Measurements from ENCODE around the gene ABHD10.

ABHD10 gene

DNA sequence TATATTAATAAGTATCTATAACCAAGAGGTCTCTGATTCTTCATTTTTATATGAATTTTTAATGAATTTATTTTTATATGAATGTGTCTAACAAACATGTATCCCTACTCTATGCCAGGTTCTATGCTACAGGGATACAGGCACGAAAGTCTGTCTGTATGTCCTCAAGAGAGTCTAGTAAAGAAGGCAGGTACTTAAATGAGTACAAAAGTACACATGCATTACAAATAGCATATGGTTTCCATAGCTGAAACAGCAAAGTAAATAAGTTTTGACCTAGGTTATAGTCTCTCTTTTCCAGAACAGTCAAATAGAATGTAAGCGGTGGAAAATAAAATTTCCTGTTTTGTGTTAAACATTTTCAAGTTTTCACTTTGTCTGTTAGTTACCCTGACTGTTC is 13.3 kb upstream of the ABHD10 start:
- no peak for DNase-seq (ENCODE audit: low spot score)

DNA sequence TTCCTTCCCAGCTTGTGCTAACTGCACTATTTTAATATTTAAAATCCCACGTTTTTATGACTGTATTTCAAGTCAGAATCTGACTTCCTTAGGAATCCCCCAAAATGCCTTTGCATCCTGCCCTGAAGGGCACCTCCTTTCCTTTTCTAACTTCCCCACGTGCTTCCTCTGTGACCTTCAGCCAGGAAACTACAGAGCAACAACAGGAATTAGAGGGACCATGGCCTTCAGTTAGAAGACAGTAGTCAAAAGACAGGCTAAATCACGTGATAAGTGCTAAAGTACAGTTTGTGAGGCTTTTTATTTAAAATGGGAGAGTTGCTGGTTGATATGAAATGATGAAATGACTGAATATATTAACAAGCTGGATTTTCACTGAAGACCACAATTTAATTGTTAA is 11.8 kb upstream of the ABHD10 start:
- DNase-seq (ENCODE audit: low spot score), result no peak

DNA sequence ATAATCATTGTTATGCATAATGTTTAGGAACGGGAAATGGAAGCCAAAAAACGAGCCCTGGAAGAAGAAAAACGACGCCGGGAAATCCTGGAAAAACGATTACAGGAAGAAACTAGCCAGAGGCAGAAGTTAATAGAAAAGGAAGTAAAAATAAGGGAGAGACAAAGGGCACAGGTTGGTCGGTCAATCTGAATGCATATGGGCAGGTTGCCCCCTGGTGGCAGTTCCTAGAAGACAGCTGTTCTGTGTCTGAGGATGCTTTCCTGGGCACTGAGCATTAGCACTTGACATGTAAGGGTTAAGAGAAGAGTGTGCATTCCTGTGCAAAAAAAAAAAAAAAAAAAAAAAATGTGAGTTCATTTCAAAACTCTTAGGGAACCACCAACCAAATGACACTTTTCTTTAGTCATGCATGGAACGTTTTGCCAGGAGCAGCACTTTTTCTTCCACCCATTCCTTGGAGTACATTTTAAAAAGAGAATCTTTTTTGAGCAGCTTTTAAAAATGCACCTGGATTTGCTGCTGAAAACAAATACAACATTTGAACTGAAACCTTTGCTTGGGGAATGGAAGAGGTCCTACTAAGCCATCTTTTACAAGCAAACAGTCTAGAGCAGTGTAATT is 11.1 kb upstream of the ABHD10 start:
- peak; percentile 83 for DNase-seq (ENCODE audit: low spot score)

DNA sequence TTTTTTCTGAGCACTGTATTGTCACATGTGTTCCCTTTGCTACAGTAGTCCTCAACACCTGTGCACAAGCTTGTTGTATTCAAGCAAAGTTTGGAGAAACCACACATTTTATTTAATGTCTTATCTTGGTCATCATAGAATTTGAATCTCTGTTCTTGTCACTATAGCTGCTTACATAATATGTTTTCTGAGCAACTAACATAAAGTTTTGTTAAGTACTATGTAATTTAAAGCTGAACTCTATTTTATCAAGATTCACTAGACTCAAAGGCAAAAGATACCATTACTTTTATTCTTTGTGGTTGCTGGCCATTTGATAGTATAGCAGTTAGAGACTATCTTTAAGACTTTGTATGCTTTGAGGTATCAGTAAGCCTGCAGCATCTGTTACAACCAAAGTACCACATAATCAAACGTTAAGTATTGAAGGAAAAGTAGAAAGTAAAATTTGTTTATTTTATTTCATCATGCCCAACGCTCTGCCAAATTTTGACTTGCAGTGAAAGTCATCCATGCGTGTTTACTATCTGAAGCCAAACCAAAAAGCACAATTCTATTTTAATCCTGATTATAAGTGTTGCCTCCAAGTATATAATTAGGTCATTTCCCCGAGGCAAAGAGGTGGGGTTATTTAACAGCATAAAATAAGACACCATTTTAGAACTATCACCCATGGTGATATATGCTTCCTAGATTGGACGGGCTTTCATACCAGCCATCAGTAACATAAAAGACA is 10.3 kb upstream of the ABHD10 start:
- no peak for DNase-seq (ENCODE audit: low spot score)

DNA sequence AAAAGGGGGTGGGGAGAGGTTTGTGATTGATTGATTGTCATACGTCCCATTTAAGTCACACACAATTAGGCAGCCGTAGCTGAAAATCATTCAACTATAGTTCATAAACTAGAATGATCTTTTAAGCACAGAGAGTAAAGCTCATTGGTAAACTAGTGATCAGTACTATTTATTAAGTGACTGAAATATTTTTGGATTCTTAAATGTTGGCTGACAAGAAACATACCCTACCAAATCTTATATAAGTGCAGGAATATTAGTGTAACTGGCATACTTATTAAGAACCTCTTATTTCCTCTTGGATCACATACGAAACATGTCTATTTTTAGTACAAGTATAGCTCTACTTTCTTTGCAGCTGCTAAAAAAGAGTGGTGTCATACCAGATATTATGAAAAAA is 8.4 kb upstream of the ABHD10 start:
- DNase-seq (ENCODE audit: low spot score), result no peak

DNA sequence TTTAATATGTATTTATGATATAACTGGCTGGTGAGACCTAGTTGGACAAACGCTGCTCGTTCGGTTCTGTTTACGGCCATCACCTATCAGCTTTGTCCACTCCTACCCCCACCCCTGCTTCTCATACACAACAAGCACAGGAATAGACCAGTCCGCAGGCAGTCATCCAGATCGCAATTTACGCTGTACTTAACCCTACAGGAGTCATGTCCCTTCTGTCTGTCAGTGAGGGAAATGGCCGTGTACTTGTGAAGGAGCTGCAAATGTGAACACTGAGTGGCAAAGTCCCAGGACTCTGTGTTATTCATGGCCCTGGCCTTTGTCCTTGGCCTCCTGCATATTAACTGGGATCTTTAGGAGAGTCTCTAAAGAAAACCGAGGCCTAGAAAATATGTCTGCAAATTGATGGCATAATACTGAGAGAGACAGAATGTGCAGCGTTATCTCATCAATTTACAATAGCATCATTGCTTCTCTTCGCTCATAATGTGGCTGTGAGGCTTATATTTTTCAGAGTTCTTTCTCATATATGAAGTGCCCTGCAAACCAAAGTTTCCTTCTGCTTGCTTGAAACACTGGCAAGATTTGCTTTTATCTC is 7.2 kb upstream of the ABHD10 start:
- DNase-seq (ENCODE audit: low spot score), result no peak

DNA sequence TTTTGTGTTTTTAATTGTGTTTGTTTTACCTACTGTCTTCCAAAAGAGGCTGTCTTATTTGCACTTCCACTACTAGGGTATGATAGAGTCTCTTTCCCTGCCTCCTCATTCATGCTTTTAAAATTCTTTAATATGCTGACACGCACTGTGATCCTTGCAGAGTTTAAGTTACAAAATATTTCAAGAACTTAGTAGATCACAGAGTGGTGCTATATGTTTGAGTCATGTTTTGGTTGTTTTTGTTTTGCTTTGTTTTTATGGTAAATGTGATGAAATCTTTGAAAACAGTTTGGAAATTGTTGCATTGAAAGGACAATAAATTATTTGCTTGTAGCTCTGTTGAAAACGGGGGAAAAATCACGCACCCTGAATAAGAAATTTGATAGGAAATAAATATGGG is 5.9 kb upstream of the ABHD10 start:
- no peak for DNase-seq (ENCODE audit: low spot score)

DNA sequence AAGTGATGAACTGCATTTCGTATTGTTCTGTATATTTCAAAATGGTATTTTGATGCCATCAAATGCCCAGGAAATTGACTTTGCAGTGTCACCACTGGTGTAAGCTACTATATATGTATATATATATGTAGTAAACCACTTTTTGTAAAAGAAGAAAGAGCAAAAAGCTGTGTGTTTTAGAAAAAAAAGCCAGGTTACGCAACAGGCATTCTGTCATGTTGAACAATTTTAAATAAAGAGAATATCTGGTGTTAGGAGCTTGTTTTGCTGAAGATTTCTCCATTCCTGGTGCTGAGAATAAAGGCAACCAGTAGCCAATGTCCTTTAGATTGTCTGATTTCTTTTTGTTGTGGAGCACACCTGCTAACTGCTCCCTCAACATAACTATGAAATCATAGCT is 3.7 kb upstream of the ABHD10 start:
- no peak for DNase-seq (ENCODE audit: low spot score)

DNA sequence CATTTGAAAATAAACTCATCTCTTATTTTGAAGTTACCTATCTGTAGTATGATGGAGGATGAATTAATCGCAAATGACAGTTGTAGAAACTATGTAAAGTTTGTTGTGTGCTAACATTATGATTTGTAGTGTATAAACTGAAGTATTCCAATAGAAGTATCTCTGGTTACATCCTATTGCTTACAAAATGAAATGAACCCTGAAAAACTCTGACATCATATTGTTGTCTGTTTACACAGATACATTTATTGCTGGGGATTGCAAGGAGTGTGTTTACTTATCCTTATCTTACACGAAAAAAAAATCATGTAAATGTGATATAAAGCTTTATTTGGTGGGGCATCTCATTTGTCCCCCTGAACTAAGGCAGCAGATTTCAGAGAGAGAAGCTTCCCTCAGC is 2.6 kb upstream of the ABHD10 start:
- DNase-seq (ENCODE audit: low spot score), result no peak

DNA sequence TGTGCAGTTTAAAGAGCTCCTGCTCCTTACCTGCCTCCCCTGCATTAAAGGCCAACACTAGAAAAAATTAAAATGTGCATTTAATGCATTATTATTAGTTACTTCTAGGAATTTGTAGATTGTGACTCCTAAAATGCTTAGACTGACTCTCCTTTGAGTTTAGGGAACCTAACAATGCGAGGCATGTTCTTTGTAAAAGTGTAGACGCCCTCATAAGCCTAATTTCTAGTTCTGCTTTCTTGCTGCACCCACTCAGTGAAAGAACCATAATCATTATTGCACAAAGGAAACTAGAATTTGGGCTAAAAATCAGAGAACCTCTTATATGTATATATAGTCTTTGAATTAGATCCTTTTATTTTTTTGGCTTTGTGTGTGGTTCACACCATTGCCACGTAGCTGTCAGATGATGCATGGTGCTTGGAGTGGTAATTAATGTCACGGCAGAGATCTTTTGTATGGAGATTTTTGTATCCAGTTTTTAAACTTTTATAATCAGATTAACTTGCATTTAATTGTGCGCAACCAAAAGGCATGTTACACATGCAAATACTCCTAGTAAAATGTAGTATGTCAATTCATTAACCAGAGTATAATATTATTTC is 710 bp downstream of the ABHD10 start:
- peak; percentile 13 for DNase-seq (ENCODE audit: low spot score)

DNA sequence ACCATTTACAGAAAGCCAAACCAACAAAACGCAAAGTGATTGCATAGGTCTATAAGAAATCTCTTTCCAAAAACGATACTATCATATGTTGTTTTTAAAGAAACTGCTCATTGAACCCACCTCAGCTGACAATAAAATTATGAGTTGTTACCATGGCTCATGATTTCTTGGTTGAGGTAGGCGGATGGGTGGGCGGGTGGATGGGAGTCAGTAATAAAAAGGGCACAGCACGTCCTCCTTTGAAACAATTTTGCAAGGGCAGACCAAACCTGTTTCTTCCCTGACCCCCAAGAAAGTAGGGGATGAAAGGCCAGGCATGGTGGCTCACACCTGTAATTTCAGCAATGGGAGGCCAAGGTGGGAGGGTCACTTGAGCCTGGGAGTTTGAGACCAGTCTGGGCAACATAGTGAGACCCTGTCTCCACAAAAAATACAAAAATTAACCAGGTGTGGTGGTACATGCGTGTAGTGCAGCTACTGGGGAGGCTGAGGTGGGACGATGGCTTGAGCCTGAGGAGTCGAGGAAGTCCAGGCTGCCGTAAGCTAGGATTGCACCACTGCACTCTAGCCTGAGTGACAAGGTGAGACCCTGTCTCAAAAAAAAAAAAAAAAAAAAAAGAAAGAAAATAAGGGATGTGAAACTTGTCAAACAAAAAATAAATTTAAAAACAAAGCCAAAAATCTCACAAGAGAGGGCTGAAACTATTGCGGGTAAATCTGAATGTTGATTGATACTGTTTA is 2.1 kb downstream of the ABHD10 start:
- DNase-seq (ENCODE audit: low spot score), result no peak

DNA sequence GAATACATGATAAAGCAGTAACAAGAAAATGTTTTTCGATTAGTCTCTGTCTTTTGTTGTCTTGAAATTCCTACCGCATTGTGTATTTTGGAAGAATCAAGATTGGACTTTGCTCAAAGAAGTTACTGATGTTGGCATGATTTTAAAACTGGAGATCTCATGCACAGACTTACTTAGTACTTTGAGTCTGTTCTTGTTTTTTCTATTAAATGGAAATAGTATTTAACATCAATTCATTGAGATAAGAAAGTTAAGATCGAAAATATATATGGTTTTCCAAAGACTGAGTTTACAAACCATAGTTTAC is 2.6 kb downstream of the ABHD10 start:
- no peak for DNase-seq (ENCODE audit: low spot score)

DNA sequence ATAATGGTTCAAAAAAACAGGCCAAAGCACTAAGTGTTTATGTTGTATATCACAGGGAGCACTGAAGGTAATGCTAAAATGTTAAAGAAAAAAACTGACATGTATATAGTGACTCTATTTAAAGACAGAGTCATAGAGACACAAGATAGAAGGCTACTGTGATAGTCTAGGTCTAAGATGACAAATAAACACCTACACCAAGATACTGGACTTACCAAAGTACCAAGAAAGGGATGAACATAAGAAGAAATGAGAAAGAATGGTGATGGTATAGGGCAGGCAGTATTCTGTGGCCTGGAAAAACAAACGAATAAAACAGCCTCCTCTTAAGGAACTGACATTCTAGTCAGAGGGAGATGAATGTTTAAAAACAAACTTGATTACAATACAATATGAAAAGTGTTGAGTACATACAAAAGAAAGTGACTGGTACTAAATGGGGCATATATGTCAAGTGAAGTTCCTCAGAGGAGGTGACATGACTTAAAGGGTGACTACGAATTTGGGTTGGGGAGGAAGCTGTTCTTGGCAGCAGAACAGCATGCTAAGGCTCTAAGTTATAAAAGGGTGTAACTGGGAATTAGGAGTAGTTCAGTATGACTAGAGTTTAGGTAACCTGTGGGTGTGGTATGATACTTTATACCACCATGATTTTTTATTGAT is 5.9 kb downstream of the ABHD10 start:
- DNase-seq (ENCODE audit: low spot score), result no peak

DNA sequence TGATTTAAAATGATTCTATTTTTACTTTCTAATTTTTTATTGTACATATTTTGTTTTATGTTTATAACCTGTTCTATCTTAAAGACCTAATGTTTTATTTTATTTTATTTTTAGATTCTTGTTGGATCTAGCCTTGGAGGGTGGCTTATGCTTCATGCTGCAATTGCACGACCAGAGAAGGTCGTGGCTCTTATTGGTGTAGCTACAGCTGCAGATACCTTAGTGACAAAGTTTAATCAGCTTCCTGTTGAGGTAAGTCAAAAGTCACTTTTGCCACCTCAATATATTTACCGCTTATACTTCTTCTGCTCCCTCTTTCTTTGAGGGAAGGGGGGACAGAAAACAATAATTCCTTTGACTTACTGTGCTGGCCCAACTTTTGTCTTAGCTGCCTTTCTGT is 8.0 kb downstream of the ABHD10 start:
- DNase-seq (ENCODE audit: low spot score), result no peak

DNA sequence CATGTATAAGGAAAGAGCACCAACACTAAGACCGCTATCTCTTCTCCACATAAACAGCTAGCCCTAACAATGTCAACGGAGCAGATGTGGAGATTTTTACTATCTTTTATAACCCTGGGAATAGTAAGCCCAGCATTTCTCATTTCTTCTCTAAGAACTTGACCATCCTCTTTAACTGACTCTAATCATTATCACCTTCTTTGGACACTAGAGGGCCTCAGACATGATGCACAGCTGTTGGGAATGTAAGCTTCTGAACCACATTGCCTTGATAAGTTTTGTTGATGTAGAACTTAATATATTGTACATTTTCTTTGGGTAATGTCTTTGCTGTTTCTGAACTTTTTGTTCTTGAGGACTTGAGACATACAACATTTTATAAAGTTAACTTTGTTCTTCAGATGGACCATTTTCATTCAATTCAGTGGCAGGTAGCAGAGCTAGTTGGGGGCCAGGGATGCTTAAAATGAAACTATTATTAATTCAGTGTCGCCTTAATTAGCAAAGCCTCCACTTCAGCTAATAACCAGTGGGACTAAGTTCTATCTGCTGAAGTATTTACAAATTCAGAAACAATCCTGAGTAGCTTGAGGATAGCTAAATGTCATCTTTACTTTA is 10.3 kb downstream of the ABHD10 start:
- DNase-seq (ENCODE audit: low spot score), result peak; percentile 56

DNA sequence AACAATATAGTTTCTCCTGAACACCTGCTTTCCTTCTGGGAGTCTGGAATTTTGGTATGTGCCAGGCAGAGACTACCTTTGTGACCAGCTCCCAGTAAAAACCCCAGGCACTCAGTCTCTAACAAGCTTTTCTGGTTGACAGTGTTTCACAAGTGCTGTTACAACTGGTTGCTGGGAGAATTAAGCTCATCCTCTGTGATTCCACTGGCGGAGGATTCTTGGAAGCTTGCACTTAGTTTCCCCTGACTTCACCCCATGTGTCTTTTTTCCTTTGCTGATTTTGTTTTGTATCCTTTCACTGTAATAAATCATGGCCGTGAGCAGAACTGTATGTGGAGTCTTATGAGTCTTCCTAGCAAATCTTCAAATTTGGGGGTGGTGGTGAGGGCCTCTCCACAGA is 14.2 kb downstream of the ABHD10 start:
- DNase-seq (ENCODE audit: low spot score), result no peak

DNA sequence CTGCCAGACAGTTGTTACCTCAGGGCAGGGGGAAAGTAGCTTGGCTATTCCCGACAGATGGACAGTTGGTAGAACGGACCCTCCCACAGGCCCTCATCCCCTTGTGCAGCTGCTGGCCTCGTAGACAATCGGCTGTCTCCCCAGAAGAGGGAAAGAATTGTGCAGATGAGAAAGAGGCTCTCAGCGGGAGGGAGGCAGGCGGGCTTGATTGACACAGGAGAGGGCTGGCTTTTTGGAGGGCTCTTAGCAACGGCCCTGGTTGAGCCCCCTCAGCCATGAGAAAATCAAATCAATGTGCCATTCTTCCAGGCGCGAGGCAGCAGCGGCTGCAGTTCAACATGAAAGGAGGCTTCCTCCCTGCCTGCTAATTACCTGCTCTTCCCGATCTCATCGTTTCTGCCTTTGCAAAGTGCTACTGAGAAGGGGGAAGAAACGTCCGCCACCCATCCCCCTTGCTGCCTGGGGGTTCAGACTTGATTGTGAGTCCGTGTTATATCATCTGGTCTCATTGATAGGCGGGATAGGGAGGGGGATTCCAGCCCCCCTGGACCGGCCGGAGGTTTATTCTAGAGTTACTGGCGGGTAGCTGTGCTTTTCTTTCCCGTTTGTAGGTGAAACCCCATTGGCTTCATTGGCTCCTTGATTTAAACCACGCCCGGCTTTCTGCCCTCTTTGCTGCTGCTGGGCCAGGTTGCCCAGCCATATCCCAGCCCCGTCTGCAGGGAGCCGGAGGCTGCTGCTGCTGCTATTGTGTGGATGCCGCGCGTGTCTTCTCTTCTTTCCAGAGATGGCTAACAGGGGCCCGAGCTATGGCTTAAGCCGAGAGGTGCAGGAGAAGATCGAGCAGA is 20.0 kb downstream of the ABHD10 start, which contains the start of gene TAGLN3:
Gene TAGLN3, plus strand, starts transcription at position 287 of the 848 bp plus-strand sequence. Its CDS starts 501 bp downstream, at position 788.
- DNase-seq (ENCODE audit: low spot score), result no peak

DNA sequence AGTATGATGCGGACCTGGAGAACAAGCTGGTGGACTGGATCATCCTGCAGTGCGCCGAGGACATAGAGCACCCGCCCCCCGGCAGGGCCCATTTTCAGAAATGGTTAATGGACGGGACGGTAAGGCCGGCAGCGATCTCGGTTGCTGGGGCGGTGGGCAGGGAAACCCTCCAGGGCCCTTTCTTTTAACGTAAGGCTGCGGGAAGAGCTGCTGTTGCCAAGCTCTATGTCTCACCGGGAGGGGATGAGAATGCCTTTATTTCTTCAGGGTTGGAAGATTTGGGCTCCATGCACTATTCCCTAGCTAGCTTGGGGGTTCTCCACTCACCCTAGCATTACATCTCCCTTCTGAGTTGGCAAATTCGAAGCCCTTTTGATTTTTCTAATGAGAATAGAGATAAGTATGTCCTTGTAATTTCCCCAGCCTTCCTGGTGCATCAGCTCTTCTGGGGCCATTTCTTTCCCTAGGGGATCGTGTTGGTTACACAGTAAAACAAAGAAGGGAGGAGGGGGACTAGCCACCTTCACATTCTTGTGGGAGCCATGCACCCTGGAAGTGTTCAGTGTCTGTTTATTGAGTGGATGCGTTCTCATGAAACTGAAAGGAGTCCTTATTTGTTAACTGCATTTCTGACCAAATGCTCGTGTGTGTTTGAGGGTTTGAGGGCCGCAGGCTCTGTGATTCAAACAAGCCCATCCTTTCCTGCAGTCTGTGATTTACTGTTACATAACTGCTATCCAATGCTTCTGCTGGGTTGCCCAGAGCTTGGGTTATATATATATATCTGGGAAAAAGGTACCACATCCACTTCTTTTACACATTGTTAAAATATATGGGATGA is 20.9 kb downstream of the ABHD10 start:
- DNase-seq (ENCODE audit: low spot score), result no peak

DNA sequence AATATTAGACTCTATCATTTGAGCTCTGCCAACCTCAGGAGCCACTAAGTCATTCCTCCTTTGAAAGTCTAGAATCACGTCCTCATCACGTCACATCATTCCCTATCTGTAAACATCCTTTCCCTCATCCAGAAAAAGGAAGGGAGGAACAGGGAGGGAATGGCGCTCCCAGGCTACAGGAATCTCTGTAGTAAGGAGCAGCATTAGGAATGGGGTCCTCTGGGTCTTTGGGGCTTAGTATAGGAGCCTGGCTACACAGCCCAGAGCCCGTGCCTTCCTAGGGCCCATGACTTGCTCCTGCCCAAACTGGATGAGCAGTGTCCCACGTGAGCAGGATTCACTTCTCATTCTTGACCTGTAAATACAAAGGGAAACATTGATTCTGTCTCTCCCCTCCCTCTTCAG is 21.5 kb downstream of the ABHD10 start:
- no peak for DNase-seq (ENCODE audit: low spot score)

DNA sequence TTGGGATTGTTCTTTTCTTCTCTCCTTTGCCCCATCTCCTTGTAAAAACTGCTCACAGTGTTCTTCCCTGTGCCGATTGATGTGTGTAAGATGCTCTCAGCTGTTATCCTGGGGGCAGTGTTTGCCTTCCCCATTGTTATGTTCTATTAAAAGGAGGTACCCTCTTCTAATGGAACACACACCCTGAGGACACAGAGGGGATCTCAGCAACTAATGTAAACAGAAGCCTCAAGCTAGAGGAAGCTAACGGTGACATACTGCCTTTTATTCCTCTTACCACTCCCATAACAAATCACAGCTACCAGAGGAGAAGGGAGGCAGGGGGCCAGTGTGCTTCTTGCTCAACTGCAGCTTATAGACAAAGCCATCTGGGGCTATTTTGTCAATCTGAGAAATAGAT is 22.1 kb downstream of the ABHD10 start:
- no peak for DNase-seq (ENCODE audit: low spot score)

Data from CD4-positive, alpha-beta T cell treated with Interleukin-15 for 4 hours (primary cell).